Amniotic epithelial cell (primary cell): Measurements from ENCODE around the gene VLDLR.

ENCODE experiments used
- DNase-seq: peaks from one replicate; pipeline ENCODE4 v3.0.0-alpha.2; 2010; ENCODE audit warnings: low read depth

The VLDLR gene

DNA sequence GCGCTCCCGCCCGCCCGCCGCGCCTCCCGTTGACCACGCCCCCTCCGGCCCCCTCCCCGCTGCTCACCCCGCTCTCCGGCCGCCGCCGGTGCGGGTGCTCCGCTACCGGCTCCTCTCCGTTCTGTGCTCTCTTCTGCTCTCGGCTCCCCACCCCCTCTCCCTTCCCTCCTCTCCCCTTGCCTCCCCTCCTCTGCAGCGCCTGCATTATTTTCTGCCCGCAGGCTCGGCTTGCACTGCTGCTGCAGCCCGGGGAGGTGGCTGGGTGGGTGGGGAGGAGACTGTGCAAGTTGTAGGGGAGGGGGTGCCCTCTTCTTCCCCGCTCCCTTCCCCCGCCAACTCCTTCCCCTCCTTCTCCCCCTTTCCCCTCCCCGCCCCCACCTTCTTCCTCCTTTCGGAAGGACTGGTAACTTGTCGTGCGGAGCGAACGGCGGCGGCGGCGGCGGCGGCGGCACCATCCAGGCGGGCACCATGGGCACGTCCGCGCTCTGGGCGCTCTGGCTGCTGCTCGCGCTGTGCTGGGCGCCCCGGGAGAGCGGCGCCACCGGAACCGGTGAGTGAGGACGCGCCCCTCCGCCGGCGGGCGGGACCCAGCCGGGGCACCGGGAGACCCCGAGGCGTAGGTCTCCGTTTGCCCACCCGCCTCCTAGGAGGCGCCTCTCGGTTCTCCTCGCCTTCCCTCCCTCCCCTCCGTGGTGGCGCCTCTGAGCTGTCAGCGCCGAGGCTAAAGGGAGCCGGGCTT lies at the start of gene VLDLR:
Gene VLDLR (plus strand): TSS at position 66 of the 739 bp plus-strand sequence. CDS start 403 bp downstream, at position 469.
- DNase-seq: no peak

- DNase-seq: no peak
Observed at GRCh38 chr9:2574203-2574602, 47.4 kb upstream of the VLDLR start.

GRCh38 chr9:2576631-2577030 lies 45.0 kb upstream of the VLDLR start:
- no peak for DNase-seq

DNA sequence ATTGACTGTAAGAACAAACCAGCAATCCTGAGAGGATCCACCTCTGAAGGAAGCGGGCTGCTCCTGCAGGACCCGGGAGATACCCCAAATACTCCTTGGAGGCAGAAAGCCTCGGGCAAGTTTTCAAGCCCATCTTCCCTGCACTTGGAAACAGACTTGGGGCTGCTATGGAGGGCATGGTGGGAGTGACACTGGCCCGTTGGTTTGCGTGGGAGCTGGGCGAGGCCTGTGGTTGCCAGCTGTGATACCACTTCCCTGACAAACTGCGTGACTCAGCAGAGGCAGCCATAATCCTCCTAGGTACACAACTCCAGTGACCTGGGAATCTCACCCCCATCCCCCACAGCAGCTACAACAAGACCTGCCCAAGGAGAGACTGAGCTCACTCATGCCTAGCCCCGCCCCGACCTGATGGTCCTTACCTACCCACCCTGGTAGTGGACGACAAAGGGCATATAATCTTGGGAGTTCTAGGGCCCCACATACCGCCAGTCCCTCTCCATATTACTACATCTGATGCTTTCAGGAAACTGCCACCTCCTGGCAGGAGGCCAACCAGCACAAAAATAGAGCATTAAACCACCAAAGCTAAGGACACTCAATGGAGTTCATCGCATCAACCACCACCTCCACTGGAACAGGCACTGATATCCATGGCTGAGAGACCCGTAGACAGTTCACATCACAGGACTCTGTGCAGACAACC lies 38.1 kb upstream of the VLDLR start:
- DNase-seq: peak; percentile 18

- no peak for DNase-seq
Observed at GRCh38 chr9:2591967-2592366, 29.6 kb upstream of the VLDLR start.

- no peak for DNase-seq
Observed at GRCh38 chr9:2593744-2594143, 27.8 kb upstream of the VLDLR start.

GRCh38 chr9:2595973-2596372 lies 25.6 kb upstream of the VLDLR start:
- DNase-seq: no peak

DNA sequence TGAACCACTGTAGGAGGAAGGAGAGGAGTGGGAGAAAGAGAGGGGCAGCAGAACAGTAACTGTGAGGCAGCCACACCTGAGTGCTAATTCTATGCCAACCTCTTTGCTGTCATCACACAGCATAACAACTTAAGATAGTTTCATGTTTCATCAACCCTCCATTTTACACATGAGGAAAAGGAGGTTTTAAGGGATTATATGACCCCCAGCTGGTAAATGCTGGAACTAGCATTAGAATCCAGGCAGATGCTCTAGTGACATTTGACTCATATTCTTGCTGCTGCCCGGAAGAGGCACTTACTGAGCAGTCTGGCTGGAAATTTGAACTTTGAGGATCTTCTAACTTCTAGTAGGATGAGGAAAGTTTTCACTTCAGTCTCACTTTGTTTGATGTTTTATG lies 24.1 kb upstream of the VLDLR start:
- DNase-seq: peak; percentile 18

DNA sequence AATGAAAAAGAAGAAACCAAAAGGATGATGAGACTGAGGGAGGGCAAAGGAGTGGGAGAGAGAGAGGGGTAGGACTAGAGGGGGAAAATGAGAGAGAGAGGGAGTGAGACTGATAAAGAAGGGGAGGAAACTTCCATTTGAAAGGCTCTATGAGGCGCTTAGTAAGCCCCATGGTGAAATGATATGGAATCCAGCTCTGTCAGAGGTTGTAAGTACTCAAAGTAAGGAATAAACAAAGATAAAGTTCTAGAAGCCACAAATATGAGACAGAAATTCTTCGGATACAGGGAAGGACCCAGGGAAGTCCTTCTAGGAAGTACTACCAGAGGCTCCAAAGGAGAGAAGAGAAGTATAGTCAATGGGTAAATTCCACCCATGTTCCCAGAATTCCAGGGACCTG lies 21.7 kb upstream of the VLDLR start:
- DNase-seq: peak; percentile 95

GRCh38 chr9:2600307-2600706 lies 21.3 kb upstream of the VLDLR start:
- DNase-seq: no peak

- no peak for DNase-seq
Observed at GRCh38 chr9:2601785-2602378, 19.7 kb upstream of the VLDLR start.

- DNase-seq: peak; percentile 90
Observed at GRCh38 chr9:2602704-2603116, 18.9 kb upstream of the VLDLR start.

DNA sequence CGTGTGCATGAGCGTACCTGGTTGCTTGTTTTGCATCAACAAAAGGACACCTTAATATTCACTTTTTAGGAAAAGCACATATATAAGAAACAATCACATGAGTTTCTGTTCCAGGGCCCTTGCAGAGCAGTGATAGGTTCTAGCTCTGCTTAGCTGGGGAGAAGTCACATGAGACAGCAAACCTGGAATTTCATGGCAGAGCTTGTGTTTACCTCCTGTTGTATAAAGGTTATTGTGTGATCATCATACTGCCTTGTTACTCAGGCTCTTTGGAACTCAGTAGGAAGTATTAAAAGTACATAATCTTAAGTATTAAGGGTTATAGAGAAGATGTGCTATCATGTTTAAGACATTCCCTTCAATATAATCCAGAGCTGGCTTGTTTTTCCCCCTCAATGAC lies 18.0 kb upstream of the VLDLR start:
- DNase-seq: peak; percentile 30

GRCh38 chr9:2605246-2605645 lies 16.3 kb upstream of the VLDLR start:
- DNase-seq: no peak

DNA sequence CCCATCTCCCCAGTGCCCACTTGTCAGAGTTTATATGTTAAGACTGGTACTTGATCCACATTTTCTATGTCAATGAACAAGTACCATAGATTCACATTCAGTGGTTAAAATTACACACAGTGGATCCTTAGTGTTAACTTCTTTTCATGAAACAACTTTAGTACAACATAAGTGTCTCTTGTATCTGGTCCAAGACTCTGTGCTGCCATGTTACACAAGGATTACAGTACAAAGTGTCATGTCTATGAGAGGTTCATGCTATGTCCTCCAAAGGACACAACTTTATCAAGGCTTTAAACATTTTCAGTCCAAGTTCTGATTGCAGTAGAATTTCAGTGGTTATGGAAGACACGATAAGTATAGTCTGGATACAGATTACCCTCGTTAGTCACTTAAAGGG lies 13.3 kb upstream of the VLDLR start:
- no peak for DNase-seq

DNA sequence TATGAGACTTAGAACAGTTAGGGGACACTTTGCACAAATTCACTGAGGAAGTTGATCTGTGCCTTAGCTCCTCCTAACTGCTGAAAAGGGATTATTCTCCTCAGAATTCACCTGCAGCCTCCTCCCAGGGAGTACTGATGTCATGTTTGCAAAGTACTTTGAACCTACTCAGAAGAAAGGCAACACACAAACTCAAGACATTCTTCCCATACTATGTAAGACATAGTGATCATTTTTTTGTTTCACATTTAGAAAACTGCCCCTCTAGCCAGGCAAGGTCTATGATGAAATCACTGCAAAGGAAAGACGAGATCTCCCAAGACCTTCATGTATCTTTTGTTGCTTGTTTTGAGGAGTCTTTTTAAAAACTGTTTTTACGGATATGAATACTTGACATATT lies 10.6 kb upstream of the VLDLR start:
- DNase-seq: peak; percentile 74

DNA sequence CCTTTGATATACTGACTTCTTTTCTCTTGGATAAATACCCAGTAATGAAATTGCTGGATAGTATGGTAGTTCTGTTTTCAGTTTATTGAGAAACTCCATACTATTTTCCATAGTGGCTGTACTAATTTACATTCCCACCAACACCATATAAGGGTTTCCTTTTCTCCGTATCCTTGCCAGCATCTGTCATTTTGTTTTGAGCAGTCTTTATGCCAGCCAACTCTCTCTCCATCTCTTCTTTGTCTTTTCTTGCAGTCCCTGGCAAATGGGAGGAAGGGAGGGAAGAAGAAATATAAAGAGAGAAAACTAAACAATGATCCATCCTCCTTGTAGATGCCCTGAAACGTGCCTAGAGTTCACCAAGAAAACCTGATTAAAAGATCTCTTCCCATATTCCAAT lies 9.6 kb upstream of the VLDLR start:
- no peak for DNase-seq

- DNase-seq: no peak
Observed at GRCh38 chr9:2613730-2614271, 7.8 kb upstream of the VLDLR start.

DNA sequence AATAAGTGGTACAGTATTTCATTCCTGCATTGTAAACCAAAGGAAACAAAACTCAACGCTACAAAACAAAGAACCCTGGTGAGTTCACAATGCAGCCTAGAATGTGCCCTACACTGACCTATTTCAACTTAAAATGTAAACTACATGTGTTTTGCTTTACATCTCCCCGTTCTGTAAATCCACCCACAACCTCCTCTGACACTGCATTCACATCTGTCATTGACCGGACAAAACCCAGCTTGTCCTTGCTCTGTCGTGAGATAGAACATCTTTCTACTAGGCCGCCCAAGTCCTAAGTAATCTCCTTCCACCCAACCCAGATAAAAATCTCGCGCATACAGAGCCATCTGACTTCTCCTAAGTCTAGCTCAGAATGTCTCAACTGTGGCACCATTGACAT lies 6.1 kb upstream of the VLDLR start:
- no peak for DNase-seq

- no peak for DNase-seq
Observed at GRCh38 chr9:2616692-2617377, 4.8 kb upstream of the VLDLR start.

DNA sequence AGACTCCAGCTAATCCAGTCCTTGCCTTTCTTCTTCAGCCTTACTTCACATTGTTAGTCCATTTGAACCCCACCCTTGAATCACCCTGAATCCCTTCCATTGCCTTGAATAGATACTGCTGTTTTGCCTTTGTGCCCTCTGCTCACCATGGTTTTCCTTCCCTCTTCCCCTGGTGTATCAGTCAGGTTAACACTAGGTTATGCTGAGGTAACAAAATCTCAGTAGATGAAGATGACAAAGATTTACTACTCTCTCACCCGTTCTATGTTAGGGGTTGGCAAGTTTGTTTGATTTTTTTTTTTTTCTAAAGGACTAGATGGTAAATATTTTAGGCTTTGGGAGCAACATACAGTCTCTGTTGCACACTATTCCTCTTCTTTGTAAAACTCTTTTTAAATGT lies 3.3 kb upstream of the VLDLR start:
- no peak for DNase-seq

GRCh38 chr9:2620919-2621721 lies 467 bp upstream of the VLDLR start:
- DNase-seq: peak; percentile 69
